ENCODE measurements around the gene MSTO1.
"Not testable (repeated sequence)": the region's sequence is repeated elsewhere in the genome, so short reads cannot be mapped to it uniquely, and the experiment has no call there.

The MSTO1 gene

GRCh38 chr1:155609515-155610256 lies at the start of gene MSTO1:
Gene MSTO1 (plus strand): TSS chr1:155610218. CDS start chr1:155610249, 31 bp downstream.
- DNase-seq, result peak; percentile 92 to 94

GRCh38 chr1:155561779-155562580 lies 48.0 kb upstream of the MSTO1 start:
- peak; percentile 42 to 65 for DNase-seq

DNA sequence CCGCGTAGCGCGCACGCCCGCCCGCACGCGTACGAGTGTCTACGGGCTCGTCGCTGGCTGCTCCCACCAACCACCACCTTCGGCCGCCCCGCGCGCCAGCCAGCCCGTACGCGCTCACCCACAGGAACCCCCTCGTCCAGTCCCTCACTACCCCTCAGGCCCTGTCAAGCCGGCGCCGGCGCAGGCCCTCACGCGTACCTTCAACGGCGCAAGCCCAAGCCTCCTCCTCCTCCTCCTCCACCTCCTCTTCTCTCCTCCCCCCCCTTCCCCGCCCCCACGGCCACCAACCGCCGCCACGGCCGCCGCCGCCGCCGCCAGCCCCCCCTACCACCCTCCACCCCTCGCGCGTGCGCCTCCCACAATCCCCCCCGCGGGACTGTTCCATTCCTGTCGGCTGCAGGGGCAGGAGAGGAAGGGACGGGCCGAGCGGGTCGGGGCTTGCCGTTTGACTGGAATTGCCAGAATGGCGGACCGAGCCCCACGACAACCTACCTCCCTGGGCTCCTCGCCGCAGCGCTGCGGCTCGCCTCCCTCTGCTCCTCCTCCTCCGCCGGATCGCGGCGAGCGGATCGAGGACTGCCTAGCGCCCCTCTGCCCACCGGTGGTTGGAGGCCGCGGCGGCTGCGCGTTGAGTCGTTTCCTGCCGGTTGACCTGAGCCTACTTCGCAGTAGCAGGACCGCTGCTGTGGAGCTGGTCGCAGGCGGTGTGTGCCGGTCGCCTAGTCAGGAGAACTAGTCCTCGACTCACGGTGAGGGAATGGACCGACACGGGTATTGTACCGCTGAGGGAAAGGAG lies 47.2 kb upstream of the MSTO1 start, which contains the start of gene ASH1L:
TSS of gene ASH1L (minus strand) at position 223 of the 796 bp plus-strand sequence. CDS start 41,284 bp downstream, outside the sequence.
- peak; percentile 90 to 94 for DNase-seq

DNA sequence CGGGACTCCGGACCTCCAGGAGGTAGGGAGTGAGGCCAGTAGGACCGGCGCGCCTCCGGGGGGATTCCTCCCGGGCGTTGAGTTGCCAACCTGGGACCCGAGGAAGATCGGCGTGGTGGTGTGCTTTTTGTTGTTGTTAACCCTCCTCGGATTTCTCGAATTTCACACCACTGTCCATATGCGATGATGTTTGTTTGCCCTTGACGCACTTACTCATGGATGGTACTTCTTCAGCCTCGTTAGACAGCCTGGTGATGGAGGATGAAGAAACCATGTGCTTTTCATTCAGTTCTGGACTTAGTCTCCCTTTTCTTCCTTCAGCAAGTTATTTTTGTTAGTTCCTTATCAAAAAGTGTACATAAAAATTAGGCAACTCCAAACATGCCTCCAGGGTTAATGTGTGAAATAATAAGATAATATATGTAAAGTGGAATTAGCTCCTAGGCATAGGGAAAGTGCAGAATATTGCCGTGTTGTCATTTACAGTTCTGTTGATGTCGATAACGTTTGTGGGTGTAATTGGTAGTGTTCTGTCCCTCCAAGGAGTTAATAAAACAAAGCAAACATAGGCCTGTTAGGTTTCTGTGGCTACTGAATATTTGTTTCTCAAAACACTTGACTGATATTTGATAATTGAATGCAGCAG lies 46.5 kb upstream of the MSTO1 start:
- DNase-seq, result peak in 1 of 2 donors; percentile 37

DNA sequence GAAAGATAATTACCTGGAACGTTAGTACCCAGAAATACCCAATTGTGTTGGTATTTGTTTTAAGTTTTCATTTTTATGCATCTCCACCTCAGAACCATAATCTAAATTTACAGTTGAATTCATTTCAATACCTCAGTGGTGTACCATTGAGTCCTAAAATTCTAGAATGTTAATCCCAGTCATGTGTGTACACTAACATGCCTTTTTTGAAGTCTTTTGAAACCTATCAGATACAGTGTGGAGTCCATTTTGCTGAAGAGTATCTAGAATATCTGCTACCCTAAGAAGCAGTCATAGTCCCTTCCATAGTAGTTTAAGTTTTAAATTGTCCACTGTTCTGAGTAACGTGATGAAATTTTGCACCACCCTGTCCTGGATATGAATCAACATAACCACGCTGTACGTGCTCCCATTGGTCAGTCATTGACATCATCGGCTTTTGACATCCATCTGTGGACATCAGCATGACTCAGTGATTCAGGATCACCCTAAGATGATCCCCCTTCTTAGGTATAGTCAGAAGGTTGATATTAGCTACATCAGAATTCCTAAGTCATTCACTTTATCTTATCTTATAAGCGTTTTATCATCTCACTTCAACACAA lies 39.9 kb upstream of the MSTO1 start:
- no peak for DNase-seq

DNA sequence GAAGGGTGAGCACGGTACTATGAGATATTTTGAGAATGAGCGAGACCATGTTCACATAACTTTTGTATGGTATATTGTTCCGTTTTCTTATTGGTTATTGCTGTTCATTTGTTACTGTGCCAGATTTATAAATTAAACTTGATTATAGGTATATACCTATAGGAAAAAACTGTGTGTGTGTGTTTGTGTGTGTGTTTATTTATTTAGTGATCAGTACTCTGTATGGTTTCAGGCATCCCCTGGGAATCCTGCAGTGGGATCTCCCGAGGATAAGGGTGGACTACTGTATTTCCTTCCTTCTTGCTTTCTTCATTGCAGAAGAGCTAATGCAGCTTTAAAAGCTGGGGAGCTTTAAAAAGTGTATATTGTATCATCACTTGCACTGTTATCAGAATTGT lies 39.4 kb upstream of the MSTO1 start:
- no peak for DNase-seq

GRCh38 chr1:155574077-155574476 lies 35.9 kb upstream of the MSTO1 start:
- DNase-seq, result no peak

DNA sequence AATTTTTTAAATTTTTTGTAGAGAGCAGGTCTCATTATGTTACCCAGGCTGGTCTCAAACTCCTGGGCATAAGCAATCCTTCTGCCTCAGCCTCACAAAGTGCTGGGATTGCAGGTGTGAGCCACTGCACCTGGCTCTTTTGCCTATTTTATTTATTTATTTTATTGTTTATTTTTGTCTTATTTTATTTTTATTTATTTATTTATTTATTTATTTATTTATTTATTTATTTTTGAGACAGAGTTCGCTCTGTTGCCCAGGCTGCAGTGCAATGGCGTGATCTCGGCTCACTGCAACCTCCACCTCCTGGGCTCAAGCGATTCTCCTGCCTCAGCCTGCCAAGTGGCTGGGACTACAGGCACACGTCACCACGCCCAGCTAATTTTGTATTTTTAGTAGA lies 34.4 kb upstream of the MSTO1 start:
- DNase-seq, result not testable (repeated sequence)

- DNase-seq, result not testable (repeated sequence)
These were observed 26.2 kb upstream of the MSTO1 start for GRCh38 chr1:155583846-155584245.

DNA sequence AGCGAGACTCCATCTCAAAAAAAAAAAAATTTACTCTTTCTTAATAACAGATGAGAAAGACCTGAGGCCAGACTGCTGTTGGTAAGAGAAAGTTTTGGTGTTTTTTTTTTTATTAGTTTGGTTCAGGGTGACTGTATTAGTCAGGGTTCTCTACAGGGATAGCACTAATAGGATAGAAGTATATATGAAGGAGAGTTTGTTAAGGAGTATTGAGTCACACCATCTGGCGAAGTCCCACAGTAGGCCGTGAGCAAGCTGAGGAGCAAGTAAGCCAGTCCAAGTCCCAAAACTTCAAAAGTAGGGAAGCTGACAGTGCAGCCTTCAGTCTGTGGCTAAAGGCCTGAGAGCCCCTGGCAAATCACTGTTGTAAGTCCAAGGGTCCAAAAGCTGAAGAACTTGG lies 20.7 kb upstream of the MSTO1 start:
- DNase-seq, result not testable (repeated sequence)

- DNase-seq, result not testable (repeated sequence)
These were observed 19.3 kb upstream of the MSTO1 start for GRCh38 chr1:155590516-155591247.

GRCh38 chr1:155591770-155592169 lies 18.2 kb upstream of the MSTO1 start:
- peak; percentile 47 to 78 for DNase-seq

DNA sequence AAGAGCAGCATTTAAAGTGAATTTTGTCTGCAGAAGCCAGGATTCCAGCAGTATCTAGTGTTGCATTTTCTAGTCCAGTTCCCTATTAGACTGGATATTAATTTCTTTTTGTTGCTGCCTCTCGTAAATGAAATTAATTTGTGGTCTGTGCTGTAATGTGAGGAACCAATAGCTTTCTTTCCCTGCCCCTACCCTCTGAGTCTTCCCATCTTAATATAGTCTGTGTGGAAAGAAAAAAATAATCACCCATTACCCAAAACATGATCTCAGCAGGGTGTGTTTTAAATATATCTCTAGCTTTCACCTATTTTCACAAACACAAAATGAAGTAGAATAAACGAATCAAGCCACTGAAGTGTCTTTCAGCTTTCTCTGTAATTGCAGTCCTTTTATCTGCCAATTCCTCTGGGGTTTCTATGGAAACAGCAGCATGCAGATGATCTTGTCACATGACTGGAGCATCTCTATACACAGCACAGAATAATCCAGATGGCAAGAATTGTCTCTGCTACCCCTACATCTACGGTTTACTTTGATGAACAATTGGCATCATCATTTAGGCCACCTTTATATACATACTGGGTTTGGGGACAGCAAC lies 14.0 kb upstream of the MSTO1 start:
- not testable (repeated sequence) for DNase-seq

DNA sequence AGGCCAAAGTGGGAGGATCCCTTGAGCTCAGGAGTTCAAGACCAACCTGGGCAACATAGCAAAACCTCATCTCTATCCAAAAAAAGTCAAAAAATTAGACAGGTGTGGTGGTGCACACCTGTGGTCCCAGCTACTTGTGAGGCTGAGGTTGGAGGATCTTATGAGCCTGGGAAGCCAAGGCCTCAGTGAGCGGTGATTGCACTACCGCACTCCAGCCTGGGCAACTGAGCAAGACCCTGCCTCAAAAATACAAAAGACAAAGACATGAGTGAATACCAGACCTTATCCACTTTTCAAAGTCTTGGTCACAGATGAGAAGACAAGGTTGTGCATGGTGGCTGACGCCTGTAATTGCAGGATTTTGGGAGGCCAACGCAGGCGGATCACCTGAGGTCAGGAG lies 13.2 kb upstream of the MSTO1 start:
- no peak for DNase-seq

GRCh38 chr1:155598842-155599331 lies 11.1 kb upstream of the MSTO1 start:
- no peak for DNase-seq

- DNase-seq, result not testable (repeated sequence)
These were observed 10.0 kb upstream of the MSTO1 start for GRCh38 chr1:155599828-155600572.

- no peak for DNase-seq
These were observed 2.3 kb upstream of the MSTO1 start for GRCh38 chr1:155607708-155608107.

- DNase-seq, result no peak
These were observed 1.2 kb upstream of the MSTO1 start for GRCh38 chr1:155608888-155609225.

- not testable (repeated sequence) for DNase-seq
These were observed 234 bp downstream of the MSTO1 start for GRCh38 chr1:155610257-155610647.

- DNase-seq, result not testable (repeated sequence)
These were observed 3.2 kb downstream of the MSTO1 start for GRCh38 chr1:155613226-155613625.

All from CD4-positive, alpha-beta T cell treated with Interferon alpha-2 for 1 hour (primary cell).